ENCODE results near the gene FAF2.
A peak's percentile ranks its signal among the peaks of the same experiment; 100 is the strongest.

FAF2 gene

DNA sequence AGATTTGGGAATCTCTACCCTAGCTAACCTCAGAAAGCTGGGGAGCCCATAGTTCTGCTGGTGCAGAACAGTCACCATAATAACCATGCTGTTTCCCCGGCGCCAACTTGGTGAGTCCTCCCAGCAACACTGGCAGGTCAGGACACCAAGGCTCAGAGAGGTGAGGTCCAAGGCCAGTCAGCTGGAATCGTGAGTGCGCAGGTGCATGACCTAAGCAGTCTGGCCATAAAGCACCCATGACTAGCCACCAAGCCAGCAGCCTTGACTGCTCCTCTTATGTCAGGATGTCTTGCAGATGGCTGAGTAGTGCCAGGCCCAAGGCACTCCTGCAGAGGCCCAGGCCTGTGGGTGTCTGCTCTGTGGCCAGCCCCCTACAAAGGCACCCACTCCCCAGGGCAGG, 86.5 kb downstream of the FAF2 start:
- H3K27ac Mint-ChIP-seq: peak overlapping the region; percentile 99
- H3K36me3 Mint-ChIP-seq: peaks cover 2% of the 10 kb centered on the region
- peaks cover 55% of the 10 kb centered on the region for H3K4me1 Mint-ChIP-seq (ENCODE audit: low read depth)
- no peaks in the 10 kb centered on the region for H3K9me3 Mint-ChIP-seq (ENCODE audit: low read depth)
- H3K4me3 Mint-ChIP-seq: peak overlapping the region; percentile 97
- H3K27me3 Mint-ChIP-seq: no peaks in the 10 kb centered on the region

DNA sequence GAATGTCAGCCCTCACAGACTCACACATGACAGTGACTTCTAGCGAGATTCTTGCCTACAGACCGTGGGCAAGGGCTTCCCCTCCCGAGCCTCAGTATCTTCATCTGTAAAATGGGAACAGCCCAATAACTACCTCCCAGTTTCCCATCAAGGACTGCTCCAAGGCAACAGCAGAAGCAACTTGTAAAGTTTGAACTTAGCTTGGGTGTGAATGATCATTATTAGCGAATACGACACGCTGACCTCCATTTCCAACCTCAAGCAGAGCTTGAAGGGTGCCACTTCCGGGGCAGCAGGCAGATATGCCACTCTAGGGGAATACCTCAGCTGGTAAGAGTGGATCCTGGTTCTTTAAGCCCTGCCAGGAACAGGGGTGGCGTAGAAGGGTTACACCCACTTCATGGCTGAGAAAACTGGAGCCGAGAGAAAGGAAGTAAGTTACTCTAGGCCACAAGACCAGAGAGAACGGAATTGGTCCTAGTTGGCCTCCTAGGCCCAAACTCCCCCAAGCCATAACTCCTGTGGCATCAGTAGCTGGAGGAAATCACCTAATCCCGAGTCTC, 87.0 kb downstream of the FAF2 start:
- Mint-ChIP-seq H3K4me3 (peak overlapping the region; percentile 97), H3K36me3 (peaks cover 2% of the 10 kb centered on the region), H3K9me3 (ENCODE audit: low read depth) (no peaks in the 10 kb centered on the region), H3K27me3 (no peaks in the 10 kb centered on the region), H3K27ac (peak overlapping the region; percentile 99), H3K4me1 (ENCODE audit: low read depth) (peaks cover 58% of the 10 kb centered on the region)

DNA sequence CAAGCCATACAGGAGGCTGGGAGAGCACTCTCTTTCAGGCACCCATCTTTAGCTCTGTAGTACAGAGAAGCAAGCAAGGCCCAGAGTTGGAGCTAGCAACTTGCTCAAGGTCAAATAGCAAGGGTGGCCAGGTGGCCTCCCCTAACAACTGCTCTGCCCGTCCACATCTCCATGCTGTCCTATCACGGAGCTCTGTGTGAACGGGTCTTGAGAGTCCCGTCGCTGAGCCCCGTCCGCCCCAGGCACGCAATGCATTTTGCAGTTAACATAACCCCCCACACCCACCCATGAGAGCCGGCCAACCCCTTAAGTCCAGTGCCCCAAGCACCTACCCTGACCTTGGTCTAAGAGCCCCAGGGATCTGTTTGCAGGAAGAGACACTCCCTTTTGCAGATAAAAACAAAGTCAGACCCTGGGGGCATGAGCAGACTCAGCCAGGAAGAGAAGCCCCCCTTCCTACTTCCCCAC, 87.5 kb downstream of the FAF2 start:
- H3K36me3 Mint-ChIP-seq: peaks cover 2% of the 10 kb centered on the region
- H3K4me3 Mint-ChIP-seq: peak overlapping the region; percentile 97
- H3K9me3 Mint-ChIP-seq (ENCODE audit: low read depth): no peaks in the 10 kb centered on the region
- no peaks in the 10 kb centered on the region for H3K27me3 Mint-ChIP-seq
- peaks cover 63% of the 10 kb centered on the region for H3K4me1 Mint-ChIP-seq (ENCODE audit: low read depth)
- peak overlapping the region; percentile 99 for H3K27ac Mint-ChIP-seq

DNA sequence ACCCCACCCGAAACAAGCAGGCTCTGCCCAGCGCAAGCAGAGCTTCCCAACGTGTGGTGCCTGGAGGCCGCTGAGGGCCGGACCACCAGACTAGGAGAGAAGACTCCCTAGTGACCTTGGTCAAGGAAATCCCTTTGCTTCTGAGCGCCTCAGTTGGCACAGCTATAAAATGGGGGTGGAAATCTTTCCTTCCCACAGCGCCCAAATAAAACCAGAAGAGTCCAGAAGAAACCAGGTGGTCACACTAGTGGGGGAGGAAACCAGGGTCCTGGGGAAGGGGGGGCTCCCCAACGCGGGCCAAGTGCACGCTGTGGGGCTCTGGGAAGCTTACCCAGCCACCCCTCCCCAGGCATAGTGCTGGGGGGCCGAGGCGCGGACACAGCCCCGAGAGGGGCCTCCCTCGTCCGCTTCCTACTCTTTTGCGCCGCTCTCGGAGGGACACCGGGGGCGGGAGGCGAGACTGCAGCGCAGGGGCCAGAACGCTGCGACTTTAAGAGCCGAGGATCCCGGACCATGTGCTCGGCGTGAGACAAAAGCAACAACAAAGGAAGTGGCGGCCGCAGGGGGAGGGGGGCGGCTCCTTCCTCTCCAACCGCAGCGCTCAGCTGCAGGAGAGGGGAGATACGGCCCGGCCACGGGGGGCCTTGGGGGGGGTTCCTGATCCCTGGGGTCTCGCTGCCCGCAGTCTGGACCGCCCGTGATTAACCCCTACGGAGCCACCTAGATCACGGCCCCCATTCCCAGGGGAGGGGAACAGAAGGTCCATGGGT, 88.1 kb downstream of the FAF2 start:
- Mint-ChIP-seq H3K27me3 (no peaks in the 10 kb centered on the region), H3K4me1 (ENCODE audit: low read depth) (peaks cover 64% of the 10 kb centered on the region), H3K27ac (peak overlapping the region; percentile 99), H3K4me3 (peak overlapping the region; percentile 97), H3K36me3 (no peaks in the 10 kb centered on the region), H3K9me3 (ENCODE audit: low read depth) (no peaks in the 10 kb centered on the region)

- H3K4me1 Mint-ChIP-seq (ENCODE audit: low read depth): peaks cover 64% of the 10 kb centered on the region
- H3K27ac Mint-ChIP-seq: peak within 1 kb of the TSS; percentile 99
- peak within 1 kb of the TSS; percentile 97 for H3K4me3 Mint-ChIP-seq
- no peaks in the 10 kb centered on the region for H3K27me3 Mint-ChIP-seq
- H3K36me3 Mint-ChIP-seq: no peaks in the 10 kb centered on the region
- H3K9me3 Mint-ChIP-seq (ENCODE audit: low read depth): no peaks in the 10 kb centered on the region
These were observed 88.8 kb downstream of the FAF2 start, which contains the start of gene RNF44 for GRCh38 chr5:176536902-176537553. TSS of gene RNF44 (minus strand) at chr5:176537402. CDS start at chr5:176532472, 4,930 bp downstream.

GRCh38 chr5:176537554-176538229, 89.5 kb downstream of the FAF2 start:
- Mint-ChIP-seq H3K4me3 (peak overlapping the region; percentile 97), H3K27me3 (no peaks in the 10 kb centered on the region), H3K9me3 (ENCODE audit: low read depth) (no peaks in the 10 kb centered on the region), H3K4me1 (ENCODE audit: low read depth) (peaks cover 69% of the 10 kb centered on the region), H3K27ac (peak overlapping the region; percentile 98), H3K36me3 (no peaks in the 10 kb centered on the region)

GRCh38 chr5:176538230-176538988, 90.2 kb downstream of the FAF2 start:
- no peaks in the 10 kb centered on the region for H3K36me3 Mint-ChIP-seq

DNA sequence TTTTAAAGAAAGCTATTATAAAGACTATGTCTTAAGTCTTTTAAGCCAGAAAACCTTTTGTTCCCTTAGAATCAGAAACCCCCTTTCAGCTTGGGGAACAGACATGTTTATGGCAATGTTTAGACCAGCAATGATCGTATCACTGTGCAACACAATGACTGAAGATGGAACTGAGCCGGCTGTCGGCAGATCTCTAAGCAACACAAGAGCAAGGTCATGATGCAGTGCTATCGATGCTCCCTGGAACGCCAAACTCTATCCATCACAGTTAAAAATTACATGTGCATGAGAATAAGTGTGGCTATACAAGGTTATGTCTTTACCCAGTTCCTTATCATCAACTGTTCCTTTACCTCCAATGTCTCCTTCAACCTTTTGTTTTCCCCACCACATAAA, 90.8 kb downstream of the FAF2 start:
- Mint-ChIP-seq H3K4me1 (ENCODE audit: low read depth) (peaks cover 63% of the 10 kb centered on the region), H3K9me3 (ENCODE audit: low read depth) (no peaks in the 10 kb centered on the region), H3K4me3 (no peak overlapping the region), H3K27me3 (no peaks in the 10 kb centered on the region), H3K27ac (peak overlapping the region; percentile 98), H3K36me3 (no peaks in the 10 kb centered on the region)

More at GRCh38 chr5:176538230-176538988, 90.2 kb downstream of the FAF2 start:
- peaks cover 65% of the 10 kb centered on the region for H3K4me1 Mint-ChIP-seq (ENCODE audit: low read depth)
- peak overlapping the region; percentile 97 for H3K4me3 Mint-ChIP-seq
- no peaks in the 10 kb centered on the region for H3K9me3 Mint-ChIP-seq (ENCODE audit: low read depth)
- peak overlapping the region; percentile 98 for H3K27ac Mint-ChIP-seq
- no peaks in the 10 kb centered on the region for H3K27me3 Mint-ChIP-seq

GRCh38 chr5:176540476-176540899, 92.3 kb downstream of the FAF2 start:
- Mint-ChIP-seq H3K4me1 (ENCODE audit: low read depth) (peaks cover 63% of the 10 kb centered on the region), H3K4me3 (peak overlapping the region; percentile 89), H3K9me3 (ENCODE audit: low read depth) (no peaks in the 10 kb centered on the region), H3K27ac (peak overlapping the region; percentile 98), H3K27me3 (no peaks in the 10 kb centered on the region), H3K36me3 (no peaks in the 10 kb centered on the region)

GRCh38 chr5:176540956-176541337, 92.8 kb downstream of the FAF2 start:
- no peaks in the 10 kb centered on the region for H3K36me3 Mint-ChIP-seq
- peak overlapping the region; percentile 89 for H3K4me3 Mint-ChIP-seq
- peak overlapping the region; percentile 98 for H3K27ac Mint-ChIP-seq
- H3K9me3 Mint-ChIP-seq (ENCODE audit: low read depth): no peaks in the 10 kb centered on the region
- peaks cover 68% of the 10 kb centered on the region for H3K4me1 Mint-ChIP-seq (ENCODE audit: low read depth)
- no peaks in the 10 kb centered on the region for H3K27me3 Mint-ChIP-seq

DNA sequence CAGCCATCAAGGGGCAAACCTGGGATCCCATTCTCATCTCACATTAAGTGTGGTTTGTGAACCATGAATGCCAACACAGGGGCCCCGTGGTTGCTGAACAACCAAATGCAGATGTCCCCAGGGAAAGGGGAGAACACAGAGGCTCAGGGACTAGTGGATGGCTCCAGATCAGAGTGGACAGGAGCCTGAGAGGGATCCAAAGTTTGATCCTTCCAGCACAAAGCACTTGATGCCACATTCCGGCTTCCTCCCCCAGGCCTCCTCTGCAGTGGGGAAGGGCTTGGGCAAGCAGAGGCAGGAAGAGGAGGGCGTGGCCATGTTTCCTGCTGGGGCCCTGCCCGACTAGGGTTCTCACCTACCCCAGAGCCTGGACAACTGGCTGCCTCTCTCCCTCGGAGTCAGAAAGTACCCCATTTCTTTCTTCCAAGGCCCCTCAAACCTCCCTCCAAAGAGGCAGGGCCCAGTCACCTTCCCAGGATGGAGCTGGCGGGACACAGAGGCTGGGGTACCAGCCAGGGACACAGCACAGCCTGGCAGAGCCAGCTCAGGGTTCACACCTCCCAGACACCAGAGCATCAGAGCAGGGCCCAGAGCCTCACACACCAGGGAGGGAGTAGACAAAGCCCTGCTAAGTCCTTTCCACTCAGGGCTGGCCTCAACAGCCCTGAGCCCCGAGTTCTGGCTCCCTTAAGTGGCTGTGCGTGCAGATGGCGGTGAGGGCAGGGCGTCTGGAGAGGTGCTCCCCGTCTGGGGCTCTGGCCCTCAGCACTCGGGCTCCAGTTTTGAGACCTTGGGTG, 93.4 kb downstream of the FAF2 start:
- Mint-ChIP-seq H3K36me3 (no peaks in the 10 kb centered on the region), H3K27me3 (no peaks in the 10 kb centered on the region), H3K4me1 (ENCODE audit: low read depth) (peaks cover 72% of the 10 kb centered on the region), H3K9me3 (ENCODE audit: low read depth) (no peaks in the 10 kb centered on the region), H3K27ac (peak overlapping the region; percentile 94), H3K4me3 (peak overlapping the region; percentile 89)

GRCh38 chr5:176542135-176542595, 94.0 kb downstream of the FAF2 start:
- Mint-ChIP-seq H3K27ac (peak overlapping the region; percentile 94), H3K9me3 (ENCODE audit: low read depth) (no peaks in the 10 kb centered on the region), H3K27me3 (no peaks in the 10 kb centered on the region), H3K4me1 (ENCODE audit: low read depth) (peaks cover 72% of the 10 kb centered on the region), H3K4me3 (peak overlapping the region; percentile 89), H3K36me3 (no peaks in the 10 kb centered on the region)

DNA sequence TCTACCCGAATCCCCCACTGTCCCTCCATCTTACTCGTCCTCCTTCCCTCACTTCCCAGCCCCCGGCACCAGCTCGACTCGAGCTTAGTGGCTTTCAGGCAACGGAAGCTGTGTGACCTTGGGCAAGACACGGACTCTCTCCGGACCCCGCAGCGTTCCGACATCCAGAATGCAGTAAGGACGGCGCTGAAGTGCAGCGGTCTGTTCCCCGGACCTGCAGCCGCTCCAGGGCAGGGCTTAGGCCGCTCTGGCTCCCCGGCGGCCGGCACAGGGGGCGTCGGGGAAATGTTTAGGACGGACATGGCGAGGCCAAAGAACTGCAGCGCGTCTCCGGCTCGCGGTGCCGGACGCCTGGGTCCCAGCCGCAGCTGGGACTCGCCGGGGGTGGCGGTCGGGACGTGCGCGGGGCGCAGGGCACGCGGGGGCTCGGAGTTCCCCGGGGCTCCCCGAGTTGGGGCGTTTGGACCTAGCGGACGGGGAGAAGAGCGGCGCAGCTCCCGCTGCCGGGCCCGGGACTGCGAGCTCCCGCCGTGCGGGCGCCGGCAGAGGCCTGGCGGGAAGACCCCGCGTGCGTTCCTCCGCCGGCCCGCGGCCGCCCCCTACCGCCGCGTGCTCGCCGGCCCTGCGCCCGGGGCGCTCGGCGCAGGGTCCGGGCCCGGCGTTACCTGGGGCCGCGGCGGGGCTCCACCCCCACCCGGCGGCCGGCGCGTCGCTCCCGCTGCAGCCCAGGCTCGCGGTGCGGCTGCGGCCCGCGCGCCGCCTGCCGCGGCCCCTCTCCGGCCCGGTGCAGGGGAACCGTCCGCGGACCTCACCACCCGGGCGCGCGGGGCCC, 94.6 kb downstream of the FAF2 start:
- Mint-ChIP-seq H3K27ac (peak overlapping the region; percentile 94), H3K4me1 (ENCODE audit: low read depth) (peaks cover 78% of the 10 kb centered on the region), H3K9me3 (ENCODE audit: low read depth) (no peaks in the 10 kb centered on the region), H3K36me3 (no peaks in the 10 kb centered on the region), H3K4me3 (peak overlapping the region; percentile 89), H3K27me3 (no peaks in the 10 kb centered on the region)

Measured in activated naive CD8-positive, alpha-beta T cell (primary cell).